ENCODE results near the gene CNEP1R1.

Gene CNEP1R1

GRCh38 chr16:50065624-50066481 is 40.8 kb downstream of the CNEP1R1 start, which contains the start of gene HEATR3:
Gene HEATR3 (plus strand): TSS chr16:50065970. CDS start chr16:50066132, 162 bp downstream.
- DNase-seq: peak; percentile 97

- DNase-seq: no peak
Observed at GRCh38 chr16:50066482-50067289, 41.7 kb downstream of the CNEP1R1 start.

- peak; percentile 43 for DNase-seq
Observed at GRCh38 chr16:50067290-50067853, 42.3 kb downstream of the CNEP1R1 start.

- DNase-seq: no peak
Observed at GRCh38 chr16:50068550-50068949, 43.5 kb downstream of the CNEP1R1 start.

GRCh38 chr16:50069060-50069459 is 44.0 kb downstream of the CNEP1R1 start:
- no peak for DNase-seq

- no peak for DNase-seq
Observed at GRCh38 chr16:50071075-50071671, 46.1 kb downstream of the CNEP1R1 start.

GRCh38 chr16:50072730-50073129 is 47.7 kb downstream of the CNEP1R1 start:
- DNase-seq: no peak

- DNase-seq: no peak
Observed at GRCh38 chr16:50079397-50080140, 54.5 kb downstream of the CNEP1R1 start.

- DNase-seq: no peak
Observed at GRCh38 chr16:50081428-50082018, 56.5 kb downstream of the CNEP1R1 start.

- no peak for DNase-seq
Observed at GRCh38 chr16:50083996-50084395, 59.0 kb downstream of the CNEP1R1 start.

- DNase-seq: no peak
Observed at GRCh38 chr16:50086176-50086575, 61.2 kb downstream of the CNEP1R1 start.
